ENCODE data around the gene ZNF175. TPM values are rescaled to one million over a fixed set of nuclear protein-coding genes. Genes with fewer than 3 reads are reported as not detected.

ZNF175 gene
- total RNA-seq, 1 experiment from 2014 or later: 9.3 TPM

GRCh38 chr19:51595190-51596175 is 24.4 kb downstream of the ZNF175 start:
- Histone ChIP-seq H3K9me2 (ENCODE audit: insufficient read depth) (no peaks in the 10 kb centered on the region), H3K9me3 (ENCODE audit: control insufficient read depth in 1 of 2, insufficient read depth in 1 of 2, low read depth in 1 of 2, low read length in 2 of 2) (no peaks in the 10 kb centered on the region), H2AFZ (ENCODE audit: low read depth, low read length, poor library complexity, severe bottlenecking) (no peak overlapping the region), H3K27ac (ENCODE audit: low read depth, low read length) (no peak overlapping the region), H3K79me2 (ENCODE audit: insufficient read depth, low read length) (no peaks in the 10 kb centered on the region), H3K4me2 (ENCODE audit: low read length) (peak overlapping the region; percentile 72), H3K9ac (ENCODE audit: low read length) (no peak overlapping the region), H4K20me1 (ENCODE audit: insufficient read depth) (no peaks in the 10 kb centered on the region), H3K4me1 (ENCODE audit: control insufficient read depth in 1 of 2, insufficient read depth in 2 of 2, low read length in 2 of 2) (peaks cover 4 to 12% of the 10 kb centered on the region in 2 experiments; a peak in 2 of 4 replicates), H3K27me3 (ENCODE audit: insufficient read depth, low read length) (no peaks in the 10 kb centered on the region), H3K36me3 (ENCODE audit: control insufficient read depth in 1 of 2, insufficient read depth in 2 of 2, low read length in 2 of 2) (no peaks in the 10 kb centered on the region), H3K4me3 (replicated peaks in 1 of 2; ENCODE audit: low read depth in 1 of 2, low read length in 2 of 2) (peak overlapping the region; percentile 51 to 58; a peak in 3 of 4 replicates)
- BruUV-seq (replicated peaks): no TSS peak
- ChIA-PET RAD21 (ENCODE audit: low non-redundant PET in 1 of 2, low total read pairs in 2 of 2, uncharacterized antibody in 2 of 2, unreplicated experiment in 2 of 2) (no interaction called here), CTCF (interaction anchor here (1.2 kb wide), 1 partner anchor 62 kb away, joined by 5 read pairs; no protein-coding TSS in a partner anchor), POLR2A (interaction anchor here (1.7 kb wide), 1 partner anchor 24 kb away, joined by 6 read pairs; the partner anchor contains the start of gene ZNF175)
- no peak for ATAC-seq
- no peak for TF ChIP-seq EGR1 (IDR thresholded peaks at IDR 0.05; ENCODE audit: low read depth)
- no peak for DNase-seq (ENCODE audit: low read depth, low spot score)
- intact Hi-C loops (cut with micrococcal nuclease): loop anchor here (2.0 kb wide), 1 partner anchor 25 kb away; the partner anchor contains the start of gene ZNF175

GRCh38 chr19:51598159-51598915 is 27.3 kb downstream of the ZNF175 start:
- no peaks in the 10 kb centered on the region for H3K36me3 ChIP-seq (ENCODE audit: control insufficient read depth in 1 of 2, insufficient read depth in 2 of 2, low read length in 2 of 2)
- no peaks in the 10 kb centered on the region for H4K20me1 ChIP-seq (ENCODE audit: insufficient read depth)
- CTCF ChIA-PET: no interaction called here
- no peak for DNase-seq (ENCODE audit: low read depth, low spot score)
- ATAC-seq: no peak
- no peaks in the 10 kb centered on the region for H3K9me3 ChIP-seq (ENCODE audit: control insufficient read depth in 1 of 2, insufficient read depth in 1 of 2, low read depth in 1 of 2, low read length in 2 of 2)
- RAD21 ChIA-PET (ENCODE audit: low non-redundant PET in 1 of 2, low total read pairs in 2 of 2, uncharacterized antibody in 2 of 2, unreplicated experiment in 2 of 2): no interaction called here
- H3K9me2 ChIP-seq (ENCODE audit: insufficient read depth): no peaks in the 10 kb centered on the region
- H3K79me2 ChIP-seq (ENCODE audit: insufficient read depth, low read length): no peaks in the 10 kb centered on the region
- H3K4me2 ChIP-seq (ENCODE audit: low read length): no peak overlapping the region
- intact Hi-C loops (cut with micrococcal nuclease): no loop called here
- no peak overlapping the region for H3K4me3 ChIP-seq (replicated peaks in 1 of 2; ENCODE audit: low read depth in 1 of 2, low read length in 2 of 2)
- TF ChIP-seq POLR2A (IDR thresholded peaks at IDR 0.05; ENCODE audit: borderline replicate concordance, extremely low read depth, insufficient read depth, insufficient read length) (no peak), CBX3 (IDR thresholded peaks at IDR 0.05; ENCODE audit: low read depth) (no peak), EZH2 (IDR thresholded peaks at IDR 0.05) (no peak), ZFX (IDR thresholded peaks at IDR 0.05) (no peak), SIN3A (IDR thresholded peaks at IDR 0.05; ENCODE audit: low read depth) (no peak), ZBTB33 (IDR thresholded peaks at IDR 0.05; ENCODE audit: extremely low read depth, insufficient replicate concordance, low read length) (no peak), CTCF (IDR thresholded peaks at IDR 0.05 in 2 of 3, conservative IDR thresholded peaks at IDR 0.05 in 1 of 3; ENCODE audit: borderline replicate concordance in 1 of 3, insufficient read depth in 1 of 3, low read depth in 2 of 3, low read length in 2 of 3) (no peak), CEBPB (IDR thresholded peaks at IDR 0.05; ENCODE audit: low read depth) (no peak), SP1 (IDR thresholded peaks at IDR 0.05; ENCODE audit: low read depth) (no peak)
- peaks cover 4% of the 10 kb centered on the region; the same call in 1 of the 2 replicates for H3K27me3 ChIP-seq (ENCODE audit: insufficient read depth, low read length)
- H3K4me1 ChIP-seq (ENCODE audit: control insufficient read depth in 1 of 2, insufficient read depth in 2 of 2, low read length in 2 of 2): peaks cover 4 to 12% of the 10 kb centered on the region in 2 experiments; a peak in 2 of 4 replicates
- no TSS peak for BruUV-seq (replicated peaks)
- H3K27ac ChIP-seq (ENCODE audit: low read depth, low read length): no peak overlapping the region
- POLR2A ChIA-PET: no interaction called here
- no peak overlapping the region for H2AFZ ChIP-seq (ENCODE audit: low read depth, low read length, poor library complexity, severe bottlenecking)
- no peak overlapping the region for H3K9ac ChIP-seq (ENCODE audit: low read length)

Measured in HCT116 (cell line).